ENCODE data around the gene NRXN3. TPM values are rescaled to one million over a fixed set of nuclear protein-coding genes. Genes with fewer than 3 reads are reported as not detected.
"Not testable (repeated sequence)": the region's sequence is repeated elsewhere in the genome, so short reads cannot be mapped to it uniquely, and the experiment has no call there.

NRXN3 gene
- total RNA-seq, 2 donors from 2014 or later: 1.2 to 7.8 TPM

DNA sequence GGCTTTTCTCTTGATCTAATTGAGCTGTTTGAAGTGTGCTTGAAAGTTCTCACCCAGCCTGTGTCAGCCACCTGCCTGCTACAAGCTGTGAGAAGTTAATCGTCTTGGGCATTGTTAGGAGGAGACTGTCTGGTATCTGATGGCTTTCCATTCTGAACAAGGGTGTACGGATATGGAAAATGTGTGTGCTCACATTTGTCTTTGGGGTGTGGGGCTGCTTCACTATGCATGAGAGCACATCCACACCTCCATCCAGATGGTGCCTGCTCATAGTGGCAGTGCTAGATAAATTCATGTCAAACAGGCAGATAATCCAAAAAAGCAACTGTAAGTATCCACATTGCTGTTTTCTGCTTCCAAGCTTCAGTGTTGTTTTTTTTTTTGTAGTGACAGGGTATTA lies 1578.9 kb downstream of the NRXN3 start:
- Histone ChIP-seq H3K27me3 (no peaks in the 10 kb centered on the region), H3K36me3 (no peaks in the 10 kb centered on the region), H3K27ac (no peak overlapping the region), H3K9ac (ENCODE audit: low read depth in 2 of 2, low read length in 2 of 2) (no peak overlapping the region), H3K9me3 (no peaks in the 10 kb centered on the region), H3K4me1 (no peaks in the 10 kb centered on the region), H3K4me3 (no peak overlapping the region)
- TF ChIP-seq, protein P1, sequence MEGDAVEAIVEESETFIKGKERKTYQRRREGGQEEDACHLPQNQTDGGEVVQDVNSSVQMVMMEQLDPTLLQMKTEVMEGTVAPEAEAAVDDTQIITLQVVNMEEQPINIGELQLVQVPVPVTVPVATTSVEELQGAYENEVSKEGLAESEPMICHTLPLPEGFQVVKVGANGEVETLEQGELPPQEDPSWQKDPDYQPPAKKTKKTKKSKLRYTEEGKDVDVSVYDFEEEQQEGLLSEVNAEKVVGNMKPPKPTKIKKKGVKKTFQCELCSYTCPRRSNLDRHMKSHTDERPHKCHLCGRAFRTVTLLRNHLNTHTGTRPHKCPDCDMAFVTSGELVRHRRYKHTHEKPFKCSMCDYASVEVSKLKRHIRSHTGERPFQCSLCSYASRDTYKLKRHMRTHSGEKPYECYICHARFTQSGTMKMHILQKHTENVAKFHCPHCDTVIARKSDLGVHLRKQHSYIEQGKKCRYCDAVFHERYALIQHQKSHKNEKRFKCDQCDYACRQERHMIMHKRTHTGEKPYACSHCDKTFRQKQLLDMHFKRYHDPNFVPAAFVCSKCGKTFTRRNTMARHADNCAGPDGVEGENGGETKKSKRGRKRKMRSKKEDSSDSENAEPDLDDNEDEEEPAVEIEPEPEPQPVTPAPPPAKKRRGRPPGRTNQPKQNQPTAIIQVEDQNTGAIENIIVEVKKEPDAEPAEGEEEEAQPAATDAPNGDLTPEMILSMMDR (IDR thresholded peaks at IDR 0.05): no peak
- no peak for DNase-seq
- intact Hi-C loops (cut with DNase I): no loop called here

DNA sequence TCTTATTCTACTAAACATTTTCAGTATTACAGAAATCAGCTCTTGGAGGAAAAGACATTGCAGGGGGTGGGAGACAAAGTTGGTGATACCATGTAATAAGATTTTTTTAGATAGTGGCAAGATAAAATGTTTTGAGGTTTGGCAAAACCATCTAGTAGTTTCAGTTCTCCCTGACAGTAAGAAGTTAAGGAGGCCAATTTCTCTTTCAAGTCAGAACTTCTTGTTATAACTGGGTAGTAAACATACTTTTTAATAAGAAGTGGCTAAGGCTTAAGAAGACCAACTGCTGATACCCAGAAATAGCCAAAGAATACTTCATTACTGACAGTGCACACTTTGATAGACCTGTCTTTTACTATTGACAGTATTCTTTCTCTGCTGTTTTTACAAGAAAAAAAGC lies 1588.8 kb downstream of the NRXN3 start:
- no peaks in the 10 kb centered on the region for H3K9me3 ChIP-seq
- intact Hi-C loops (cut with DNase I): no loop called here
- TF ChIP-seq, protein P1 (IDR thresholded peaks at IDR 0.05): no peak

DNA sequence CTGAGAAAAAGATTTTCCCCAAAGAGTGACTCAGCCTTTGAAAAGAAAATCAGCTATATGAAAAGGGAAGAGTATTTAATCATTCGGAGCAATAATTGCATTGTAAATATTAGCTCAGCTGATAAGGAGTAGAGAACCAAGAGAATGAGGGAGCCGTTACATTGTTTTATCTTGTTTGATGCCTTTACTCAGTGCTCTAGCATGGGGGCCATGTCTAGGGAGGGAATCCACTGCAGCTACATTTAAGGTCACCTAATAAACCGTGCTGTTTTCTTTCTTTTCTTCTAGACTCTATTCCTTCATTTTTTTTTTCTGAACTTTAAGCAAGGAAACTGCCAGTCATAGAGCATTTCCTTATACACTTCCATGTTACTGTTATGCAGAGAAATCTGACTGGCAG lies 1594.2 kb downstream of the NRXN3 start:
- intact Hi-C loops (cut with DNase I): no loop called here
- TF ChIP-seq, protein P1 (IDR thresholded peaks at IDR 0.05): no peak
- DNase-seq: no peak

More for the DNA sequence above, 1588.8 kb downstream of the NRXN3 start:
- Histone ChIP-seq H3K27ac (no peak overlapping the region), H3K4me1 (no peaks in the 10 kb centered on the region), H3K4me3 (no peak overlapping the region), H3K9ac (ENCODE audit: low read depth in 2 of 2, low read length in 2 of 2) (no peak overlapping the region), H3K36me3 (no peaks in the 10 kb centered on the region), H3K27me3 (no peaks in the 10 kb centered on the region)
- no peak for DNase-seq

DNA sequence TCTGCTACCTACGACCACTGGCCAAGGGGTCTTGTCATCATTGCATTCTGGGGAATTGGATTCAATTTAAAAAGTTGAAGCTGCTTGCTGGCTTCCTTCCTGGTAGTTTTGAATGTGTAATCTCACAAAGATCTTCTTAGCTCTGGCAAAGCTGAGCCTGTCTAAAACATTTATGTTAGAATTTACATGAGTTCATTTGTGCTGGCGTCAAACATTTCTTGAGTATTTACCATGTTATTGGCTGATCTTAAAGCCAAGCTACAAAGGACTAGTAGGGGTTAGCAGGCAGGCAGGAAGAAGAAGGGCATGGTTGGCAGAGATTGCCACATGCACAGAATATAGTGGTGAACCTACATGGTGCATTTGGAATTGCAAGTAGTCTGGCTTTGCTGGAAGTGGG lies 1596.3 kb downstream of the NRXN3 start:
- Histone ChIP-seq H3K27me3 (no peaks in the 10 kb centered on the region), H3K27ac (no peak overlapping the region), H3K36me3 (no peaks in the 10 kb centered on the region), H3K9me3 (no peaks in the 10 kb centered on the region), H3K9ac (ENCODE audit: low read depth in 2 of 2, low read length in 2 of 2) (no peak overlapping the region), H3K4me1 (no peaks in the 10 kb centered on the region), H3K4me3 (no peak overlapping the region)
- no peak for DNase-seq
- intact Hi-C loops (cut with DNase I): no loop called here
- TF ChIP-seq, protein P1 (IDR thresholded peaks at IDR 0.05): no peak

More for the DNA sequence above, 1594.2 kb downstream of the NRXN3 start:
- Histone ChIP-seq H3K4me3 (no peak overlapping the region), H3K9ac (ENCODE audit: low read depth in 2 of 2, low read length in 2 of 2) (no peak overlapping the region), H3K4me1 (no peaks in the 10 kb centered on the region), H3K36me3 (no peaks in the 10 kb centered on the region), H3K9me3 (no peaks in the 10 kb centered on the region), H3K27me3 (no peaks in the 10 kb centered on the region), H3K27ac (no peak overlapping the region)

DNA sequence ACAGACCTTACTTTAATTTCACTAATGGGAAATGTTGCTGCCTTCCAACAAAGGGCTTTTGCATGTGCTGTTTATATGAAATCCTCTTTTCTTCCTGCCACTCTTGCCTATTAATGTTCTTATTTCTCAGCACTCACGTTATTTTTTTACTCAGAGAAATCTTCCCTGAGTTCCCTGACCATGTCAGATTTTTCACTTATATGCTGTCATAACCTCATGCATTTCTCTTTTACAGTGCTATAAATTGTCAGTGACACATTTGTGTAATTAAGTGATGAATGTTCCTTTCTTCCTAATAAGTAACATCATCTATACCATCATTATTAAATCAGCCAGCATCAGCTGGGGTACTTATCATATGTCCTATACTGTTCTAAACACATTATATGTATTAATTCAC lies 1597.1 kb downstream of the NRXN3 start:
- H3K9me3 ChIP-seq: no peaks in the 10 kb centered on the region
- intact Hi-C loops (cut with DNase I): no loop called here
- DNase-seq: no peak
- no peaks in the 10 kb centered on the region for H3K36me3 ChIP-seq
- no peak overlapping the region for H3K9ac ChIP-seq (ENCODE audit: low read depth in 2 of 2, low read length in 2 of 2)
- no peak overlapping the region for H3K27ac ChIP-seq
- no peaks in the 10 kb centered on the region for H3K27me3 ChIP-seq
- no peak overlapping the region for H3K4me3 ChIP-seq
- H3K4me1 ChIP-seq: no peaks in the 10 kb centered on the region
- TF ChIP-seq, protein P1 (IDR thresholded peaks at IDR 0.05): no peak

DNA sequence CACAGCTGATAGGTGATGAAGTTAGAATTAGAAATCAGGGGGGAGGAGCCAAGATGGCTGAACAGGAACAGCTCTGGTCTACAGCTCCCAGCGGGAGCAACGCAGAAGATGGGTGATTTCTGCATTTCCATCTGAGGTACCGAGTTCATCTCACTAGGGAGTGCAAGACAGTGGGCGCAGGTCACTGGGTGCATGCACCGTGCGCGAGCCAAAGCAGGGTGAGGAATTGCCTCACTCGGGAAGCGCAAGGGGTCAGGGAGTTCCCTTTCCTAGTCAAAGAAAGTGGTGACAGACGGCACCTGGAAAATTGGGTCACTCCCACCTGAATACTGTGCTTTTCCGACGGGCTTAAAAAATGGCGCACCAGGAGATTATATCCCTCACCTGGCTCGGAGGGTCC lies 1597.5 kb downstream of the NRXN3 start:
- H3K4me1 ChIP-seq; H3K9ac ChIP-seq (ENCODE audit: low read depth in 2 of 2, low read length in 2 of 2); H3K4me3 ChIP-seq; H3K27ac ChIP-seq; H3K27me3 ChIP-seq; DNase-seq; H3K9me3 ChIP-seq; intact Hi-C loops (cut with DNase I); H3K36me3 ChIP-seq: not testable (repeated sequence)

Data from colonic mucosa (tissue), 4 donors.